ENCODE data around the gene POP7. TPM values are rescaled to one million over a fixed set of nuclear protein-coding genes. Genes with fewer than 3 reads are reported as not detected.
"Not testable (repeated sequence)": the region's sequence is repeated elsewhere in the genome, so short reads cannot be mapped to it uniquely, and the experiment has no call there.

Gene POP7
- total RNA-seq, 2 experiments from 2014 or later, result 47.2 to 94.3 TPM

- Histone ChIP-seq H3K79me2 (ENCODE audit: insufficient read depth, low read depth, low read length) (no peaks in the 10 kb centered on the region), H3K27ac (ENCODE audit: low read depth, low read length, poor library complexity, severe bottlenecking) (no peak overlapping the region), H3K4me3 (ENCODE audit: low read depth, low read length, poor library complexity, severe bottlenecking) (no peak overlapping the region), H3K36me3 (ENCODE audit: insufficient read depth, low read length) (no peaks in the 10 kb centered on the region), H3K9me2 (ENCODE audit: insufficient read depth, low read length) (no peaks in the 10 kb centered on the region), H3K4me2 (ENCODE audit: low read length) (no peak overlapping the region), H4K20me1 (ENCODE audit: insufficient read depth, low read length) (no peaks in the 10 kb centered on the region), H3K4me1 (ENCODE audit: insufficient read depth, low read length, poor library complexity, severe bottlenecking) (no peaks in the 10 kb centered on the region), H3K9me3 (ENCODE audit: low read length) (no peaks in the 10 kb centered on the region), H2AFZ (ENCODE audit: low read length) (no peak overlapping the region)
- TF ChIP-seq EZH2phosphoT487 (IDR thresholded peaks at IDR 0.05; ENCODE audit: borderline replicate concordance, low read depth, low read length), result no peak
- no peak for TF ChIP-seq CTCF (conservative IDR thresholded peaks at IDR 0.05; ENCODE audit: low read length)
- no peak for DNase-seq (ENCODE audit: low spot score)
- POLR2A ChIA-PET, result interaction anchor here (1.2 kb wide), 1 partner anchor 9 kb away, joined by 5 read pairs; the partner anchor contains the start of gene POP7
- no TSS peak for BruUV-seq (replicated peaks)
- intact Hi-C loops (cut with micrococcal nuclease; ENCODE audit: unreplicated experiment), result no loop called here
- CTCF ChIA-PET (ENCODE audit: unreplicated experiment), result no interaction called here
Measured at GRCh38 chr7:100714725-100715124, 8.8 kb downstream of the POP7 start.

- H3K4me3 ChIP-seq (ENCODE audit: low read depth, low read length, poor library complexity, severe bottlenecking); H3K4me2 ChIP-seq (ENCODE audit: low read length); H4K20me1 ChIP-seq (ENCODE audit: insufficient read depth, low read length); H3K27ac ChIP-seq (ENCODE audit: low read depth, low read length, poor library complexity, severe bottlenecking); H3K9me2 ChIP-seq (ENCODE audit: insufficient read depth, low read length); H3K36me3 ChIP-seq (ENCODE audit: insufficient read depth, low read length); CTCF ChIA-PET (ENCODE audit: unreplicated experiment); H3K4me1 ChIP-seq (ENCODE audit: insufficient read depth, low read length, poor library complexity, severe bottlenecking); H2AFZ ChIP-seq (ENCODE audit: low read length); H3K9me3 ChIP-seq (ENCODE audit: low read length); H3K79me2 ChIP-seq (ENCODE audit: insufficient read depth, low read depth, low read length); DNase-seq (ENCODE audit: low spot score); intact Hi-C loops (cut with micrococcal nuclease; ENCODE audit: unreplicated experiment); BruUV-seq (replicated peaks): not testable (repeated sequence)
- POLR2A ChIA-PET, result interaction anchor here (0.6 to 0.7 kb wide), 3 partner anchors 9 to 400 kb away, joined by 3 to 4 read pairs (median 4); no protein-coding TSS in a partner anchor
Measured at GRCh38 chr7:100717073-100717472, 11.2 kb downstream of the POP7 start.

- ChIA-PET POLR2A (no interaction called here), CTCF (ENCODE audit: unreplicated experiment) (no interaction called here)
- DNase-seq (ENCODE audit: low spot score), result no peak
- Histone ChIP-seq H3K4me2 (ENCODE audit: low read length) (no peak overlapping the region), H3K36me3 (ENCODE audit: insufficient read depth, low read length) (no peaks in the 10 kb centered on the region), H4K20me1 (ENCODE audit: insufficient read depth, low read length) (no peaks in the 10 kb centered on the region), H3K4me1 (ENCODE audit: insufficient read depth, low read length, poor library complexity, severe bottlenecking) (no peaks in the 10 kb centered on the region), H2AFZ (ENCODE audit: low read length) (no peak overlapping the region), H3K27ac (ENCODE audit: low read depth, low read length, poor library complexity, severe bottlenecking) (no peak overlapping the region), H3K9me2 (ENCODE audit: insufficient read depth, low read length) (no peaks in the 10 kb centered on the region), H3K79me2 (ENCODE audit: insufficient read depth, low read depth, low read length) (no peaks in the 10 kb centered on the region), H3K9me3 (ENCODE audit: low read length) (no peaks in the 10 kb centered on the region), H3K4me3 (ENCODE audit: low read depth, low read length, poor library complexity, severe bottlenecking) (no peak overlapping the region)
- intact Hi-C loops (cut with micrococcal nuclease; ENCODE audit: unreplicated experiment), result loop anchor here (5.0 kb wide), 1 partner anchor 133 kb away; the partner anchor contains the start of gene SLC12A9
- no TSS peak for BruUV-seq (replicated peaks)
- TF ChIP-seq EZH2phosphoT487 (IDR thresholded peaks at IDR 0.05; ENCODE audit: borderline replicate concordance, low read depth, low read length) (no peak), CTCF (conservative IDR thresholded peaks at IDR 0.05; ENCODE audit: low read length) (no peak)
Measured at GRCh38 chr7:100719523-100720278, 13.8 kb downstream of the POP7 start.

All from OCI-LY7 (cell line).